H1 (cell line): ENCODE results near the gene ZNF177. TPM values are rescaled to one million over a fixed set of nuclear protein-coding genes. Genes with fewer than 3 reads are reported as not detected.

Experiments used
- CEBPB ChIP-seq: IDR thresholded peaks from 2 replicates; pipeline ENCODE4 v1.6.1; 2012; ENCODE audit warnings: low read depth, low read length
- CHD1 ChIP-seq: IDR thresholded peaks from 2 replicates; pipeline ENCODE4 v1.6.1; 2012; ENCODE audit warnings: low read depth, low read length, improper control_type of control experiment
- CTBP2 ChIP-seq: IDR thresholded peaks from 2 replicates; pipeline ENCODE4 v1.7.0; 2011; ENCODE audit warnings: borderline replicate concordance, mild to moderate bottlenecking, moderate library complexity, mixed read lengths, low read length; ENCODE audit not compliant: insufficient read depth, insufficient read length
- HDAC6 ChIP-seq: IDR thresholded peaks from one replicate; pipeline ENCODE4 v1.7.1; 2012; ENCODE audit warnings: low read depth, mild to moderate bottlenecking, inconsistent platforms, low read length, moderate library complexity
- SAP30 ChIP-seq: fragments of 300-600 bp; sonication (generic); IDR thresholded peaks from 2 replicates; pipeline ENCODE4 v1.7.1; 2012; ENCODE audit warnings: low read length, moderate library complexity, mild to moderate bottlenecking, inconsistent platforms; ENCODE audit not compliant: insufficient read depth, insufficient replicate concordance
- SIX5 ChIP-seq: IDR thresholded peaks from 2 replicates; pipeline ENCODE4 v1.6.1; 2011; ENCODE audit warnings: mild to moderate bottlenecking, low read depth, low read length
- SP1 ChIP-seq: IDR thresholded peaks from 2 replicates; pipeline ENCODE4 v1.6.1; 2011; ENCODE audit warnings: low read depth, low read length
- polyA plus RNA-seq, 7 experiments: library from polyadenylated mRNA; depleted of rRNA in 3 of 7; stranded (reverse) in 5 of 7; unstranded in 2 of 7; fragments of >200 nt in 5 of 7; fragments of 200-250 nt in 2 of 7; gene quantifications; 1 replicate in 5 of 7; 2 replicates in 1 of 7; 4 replicates in 1 of 7; pipeline versions ENCODE4 v1.2.1 to v1.2.3, GENCODE V29; 2011 to 2013; ENCODE audit warnings: missing spikeins in 2 of 7, mixed read lengths in 2 of 7
- total RNA-seq: library from RNA; stranded (reverse); fragmentation: NEBNext Ultra II Directional; extraction: Animal tissue kit (Norgen Biotek cat#: 25700); gene quantifications from 2 replicates; pipeline ENCODE4 v1.2.1, GENCODE V29; 2021

Gene ZNF177
- total and polyA plus RNA-seq, 2 of the 8 experiments (the other 6 are each of a cell fraction or from before 2014, with no cell fraction given) = 3.1 to 5.9 TPM

GRCh38 chr19:9348671-9349070, 14.1 kb upstream of the ZNF177 start (continued):
- TF ChIP-seq CEBPB = no peak
- no peak for TF ChIP-seq SP1
- TF ChIP-seq HDAC6 = no peak
- no peak for TF ChIP-seq CHD1
- TF ChIP-seq SIX5 = no peak
- no peak for TF ChIP-seq CTBP2
- TF ChIP-seq SAP30 = no peak
